ENCODE measurements around the gene RAPGEF4.

The RAPGEF4 gene

DNA sequence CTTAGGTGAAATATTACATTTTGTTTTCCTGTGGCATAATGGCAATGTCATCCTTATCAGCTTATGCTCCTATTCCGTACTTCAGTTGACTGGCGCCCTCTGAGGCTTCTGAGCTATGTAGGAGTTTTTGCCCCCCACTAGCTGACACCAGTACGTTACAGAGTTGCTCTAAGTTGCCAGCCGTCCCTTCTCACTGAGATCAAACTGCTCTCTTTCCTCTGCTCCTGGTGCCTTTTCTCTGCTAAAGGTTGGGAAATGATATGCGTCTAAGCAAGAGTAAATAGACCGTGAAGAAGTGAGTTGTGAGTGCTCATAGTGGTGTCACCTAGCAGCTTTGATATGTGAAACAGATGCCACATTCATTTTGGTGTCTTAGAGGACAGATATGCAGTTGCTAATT is 99.2 kb downstream of the RAPGEF4 start:
- no peak for FAIRE-seq
- DNase-seq (ENCODE audit: insufficient read length, low spot score), result no peak
- TF ChIP-seq, protein P1, sequence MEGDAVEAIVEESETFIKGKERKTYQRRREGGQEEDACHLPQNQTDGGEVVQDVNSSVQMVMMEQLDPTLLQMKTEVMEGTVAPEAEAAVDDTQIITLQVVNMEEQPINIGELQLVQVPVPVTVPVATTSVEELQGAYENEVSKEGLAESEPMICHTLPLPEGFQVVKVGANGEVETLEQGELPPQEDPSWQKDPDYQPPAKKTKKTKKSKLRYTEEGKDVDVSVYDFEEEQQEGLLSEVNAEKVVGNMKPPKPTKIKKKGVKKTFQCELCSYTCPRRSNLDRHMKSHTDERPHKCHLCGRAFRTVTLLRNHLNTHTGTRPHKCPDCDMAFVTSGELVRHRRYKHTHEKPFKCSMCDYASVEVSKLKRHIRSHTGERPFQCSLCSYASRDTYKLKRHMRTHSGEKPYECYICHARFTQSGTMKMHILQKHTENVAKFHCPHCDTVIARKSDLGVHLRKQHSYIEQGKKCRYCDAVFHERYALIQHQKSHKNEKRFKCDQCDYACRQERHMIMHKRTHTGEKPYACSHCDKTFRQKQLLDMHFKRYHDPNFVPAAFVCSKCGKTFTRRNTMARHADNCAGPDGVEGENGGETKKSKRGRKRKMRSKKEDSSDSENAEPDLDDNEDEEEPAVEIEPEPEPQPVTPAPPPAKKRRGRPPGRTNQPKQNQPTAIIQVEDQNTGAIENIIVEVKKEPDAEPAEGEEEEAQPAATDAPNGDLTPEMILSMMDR (IDR thresholded peaks at IDR 0.05; ENCODE audit: insufficient read depth, missing control alignments), result no peak

DNA sequence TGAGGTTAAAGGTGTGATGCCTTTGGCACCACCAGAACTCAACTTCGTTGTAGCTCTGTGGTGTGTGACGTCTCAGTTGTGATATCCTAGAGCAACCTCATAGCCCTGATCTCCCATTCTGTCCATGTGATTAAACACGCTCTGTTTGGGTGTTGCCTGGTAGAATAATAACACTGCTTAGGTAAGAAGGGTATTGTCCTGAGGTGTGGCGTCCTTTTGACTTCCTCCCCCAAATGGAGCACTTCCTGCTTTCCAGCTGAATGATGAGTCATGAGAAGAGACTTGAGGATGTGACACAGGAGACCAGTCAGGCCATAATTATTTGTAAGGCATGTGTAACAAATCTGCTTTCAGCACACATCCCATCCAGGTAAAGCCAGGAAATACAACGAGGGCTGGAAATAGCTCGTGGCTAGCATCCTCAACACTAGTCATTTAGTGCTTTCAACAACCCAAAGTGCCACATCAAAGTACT is 100.7 kb downstream of the RAPGEF4 start:
- no peak for FAIRE-seq
- TF ChIP-seq, protein P1 (IDR thresholded peaks at IDR 0.05; ENCODE audit: insufficient read depth, missing control alignments), result no peak
- no peak for DNase-seq (ENCODE audit: insufficient read length, low spot score)

DNA sequence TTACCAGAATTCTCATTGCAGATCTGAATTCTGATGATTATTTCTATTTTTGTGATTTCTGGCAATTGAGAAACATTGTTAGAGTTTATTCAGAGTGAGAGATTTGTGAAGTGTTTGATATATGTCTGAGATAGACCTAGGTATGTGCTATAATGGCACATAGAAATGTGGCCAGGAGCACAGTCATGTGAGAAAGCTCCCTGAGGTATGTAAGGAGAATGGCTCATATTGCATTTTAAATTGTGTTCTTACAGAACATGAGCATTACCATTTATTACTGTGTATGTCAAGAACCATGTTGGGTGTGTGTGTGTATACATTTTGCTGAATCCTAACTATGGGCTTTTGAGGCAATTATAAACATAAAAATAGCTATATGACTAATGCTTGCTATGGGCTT is 101.2 kb downstream of the RAPGEF4 start:
- FAIRE-seq, result no peak
- TF ChIP-seq, protein P1 (IDR thresholded peaks at IDR 0.05; ENCODE audit: insufficient read depth, missing control alignments), result no peak
- no peak for DNase-seq (ENCODE audit: insufficient read length, low spot score)

DNA sequence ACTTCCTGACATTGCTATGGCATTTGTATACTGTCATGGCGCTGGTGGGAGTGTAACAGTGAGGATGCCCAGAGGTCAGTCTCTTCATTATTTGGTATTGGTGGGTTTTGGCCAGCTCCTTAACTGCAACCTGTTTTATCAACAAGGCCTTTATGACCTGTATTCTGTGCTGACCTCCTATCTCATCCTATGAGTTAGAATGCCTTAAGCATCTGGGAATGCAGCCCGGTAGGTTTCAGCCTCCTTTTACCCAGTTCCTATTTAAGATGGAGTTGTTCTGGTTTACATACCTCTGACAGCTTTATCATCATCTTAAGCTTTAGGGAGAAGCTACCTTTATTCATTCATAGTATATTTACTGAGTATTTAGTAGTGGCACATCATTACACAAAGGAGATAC is 103.8 kb downstream of the RAPGEF4 start:
- FAIRE-seq (no peak), DNase-seq (ENCODE audit: insufficient read length, low spot score) (no peak)
- TF ChIP-seq, protein P1 (IDR thresholded peaks at IDR 0.05; ENCODE audit: insufficient read depth, missing control alignments), result no peak

DNA sequence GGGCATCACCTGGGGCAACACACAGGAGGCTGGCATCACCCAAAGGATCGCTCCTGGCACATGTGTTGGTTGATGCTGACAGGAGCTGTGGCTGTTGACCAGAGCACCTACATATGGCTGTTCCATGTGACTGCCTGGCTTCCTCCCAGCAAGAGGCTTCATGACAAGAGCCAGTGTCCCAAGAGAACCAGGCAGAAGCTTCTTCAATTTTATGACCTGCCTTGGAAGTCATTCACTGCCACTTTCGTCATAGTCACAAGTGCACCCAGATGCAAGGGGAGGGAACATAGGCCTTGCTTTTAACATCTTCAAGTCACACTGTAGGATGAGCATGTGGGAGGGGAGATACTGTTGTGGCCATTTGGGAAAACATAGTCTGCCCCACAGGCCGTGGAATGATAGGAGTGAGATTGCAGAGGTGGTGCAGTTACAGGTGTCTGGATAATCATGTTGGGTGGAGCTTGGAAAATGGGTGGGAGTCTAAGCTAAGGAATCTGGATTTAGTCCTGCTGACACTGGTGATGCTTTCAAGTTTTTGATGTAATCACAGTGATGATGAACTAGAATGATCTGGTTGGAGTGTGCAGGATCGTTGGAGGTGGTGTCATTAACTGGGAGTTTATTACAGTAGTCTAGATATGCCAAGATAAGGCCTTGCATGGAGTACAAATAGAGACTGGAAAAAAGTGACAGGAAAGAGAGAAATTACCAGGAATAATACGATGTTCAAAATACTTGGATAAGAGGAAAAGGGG is 107.0 kb downstream of the RAPGEF4 start:
- TF ChIP-seq, protein P1 (IDR thresholded peaks at IDR 0.05; ENCODE audit: insufficient read depth, missing control alignments), result no peak
- DNase-seq (ENCODE audit: insufficient read length, low spot score), result no peak

DNA sequence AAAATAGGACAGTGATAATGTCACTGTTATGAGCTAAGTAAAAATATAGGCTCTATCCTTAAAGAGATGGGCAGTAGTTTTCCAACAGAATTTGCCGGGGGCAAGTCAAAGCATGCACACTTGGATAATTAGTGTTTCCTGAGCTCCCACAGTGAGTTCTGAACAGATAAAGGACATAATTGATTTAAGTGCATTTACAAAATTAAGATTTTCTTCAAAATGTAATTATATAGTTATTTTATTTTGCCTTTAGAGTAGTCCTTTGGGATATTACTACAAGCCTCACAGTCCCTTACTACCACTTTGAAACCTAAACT is 107.6 kb downstream of the RAPGEF4 start:
- DNase-seq (ENCODE audit: insufficient read length, low spot score) (no peak), FAIRE-seq (no peak)
- TF ChIP-seq, protein P1 (IDR thresholded peaks at IDR 0.05; ENCODE audit: insufficient read depth, missing control alignments), result no peak

More for the DNA sequence above, 107.0 kb downstream of the RAPGEF4 start:
- FAIRE-seq, result no peak

DNA sequence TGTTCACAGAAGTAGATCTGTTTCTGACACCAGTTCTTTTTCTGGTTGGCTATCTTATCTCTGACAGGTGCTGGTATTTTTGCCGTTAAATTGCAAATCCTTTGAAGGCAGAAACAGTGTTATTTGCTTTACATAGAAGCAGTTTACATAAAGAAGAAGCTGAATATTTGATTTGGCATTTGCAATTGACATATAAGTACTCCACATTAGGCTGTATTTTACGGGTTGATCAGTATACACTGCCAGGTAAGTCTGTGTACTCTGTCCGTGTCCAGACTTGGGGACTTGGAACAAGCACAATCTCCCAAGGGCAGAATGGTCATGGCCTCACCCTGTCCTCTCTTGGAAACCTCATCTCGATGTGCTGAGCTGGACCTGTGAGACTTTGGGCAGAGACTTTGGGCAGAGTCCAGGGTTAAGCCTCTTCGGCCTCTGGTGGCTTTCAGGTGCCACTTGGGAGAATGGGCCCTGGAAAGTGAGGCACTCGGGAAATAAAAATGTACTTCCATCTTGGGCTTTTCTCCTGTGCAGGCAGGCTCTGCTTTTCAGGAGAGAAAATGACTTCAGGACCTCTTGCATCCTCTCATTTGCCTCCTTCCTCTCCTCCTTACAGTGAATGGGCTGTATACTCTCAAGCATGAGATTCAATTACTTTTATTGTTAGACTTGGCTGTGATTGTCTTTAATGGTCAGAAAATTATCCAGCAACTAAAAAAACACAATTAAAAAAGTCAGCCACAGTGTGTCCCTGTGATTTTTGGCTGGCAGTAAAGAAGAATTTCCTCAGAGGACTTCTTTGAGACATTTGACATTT is 108.5 kb downstream of the RAPGEF4 start:
- TF ChIP-seq, protein P1 (IDR thresholded peaks at IDR 0.05; ENCODE audit: insufficient read depth, missing control alignments), result no peak
- FAIRE-seq, result no peak
- DNase-seq (ENCODE audit: insufficient read length, low spot score), result no peak
